ENCODE data around the gene GPALPP1.

- TF ChIP-seq, protein P1, sequence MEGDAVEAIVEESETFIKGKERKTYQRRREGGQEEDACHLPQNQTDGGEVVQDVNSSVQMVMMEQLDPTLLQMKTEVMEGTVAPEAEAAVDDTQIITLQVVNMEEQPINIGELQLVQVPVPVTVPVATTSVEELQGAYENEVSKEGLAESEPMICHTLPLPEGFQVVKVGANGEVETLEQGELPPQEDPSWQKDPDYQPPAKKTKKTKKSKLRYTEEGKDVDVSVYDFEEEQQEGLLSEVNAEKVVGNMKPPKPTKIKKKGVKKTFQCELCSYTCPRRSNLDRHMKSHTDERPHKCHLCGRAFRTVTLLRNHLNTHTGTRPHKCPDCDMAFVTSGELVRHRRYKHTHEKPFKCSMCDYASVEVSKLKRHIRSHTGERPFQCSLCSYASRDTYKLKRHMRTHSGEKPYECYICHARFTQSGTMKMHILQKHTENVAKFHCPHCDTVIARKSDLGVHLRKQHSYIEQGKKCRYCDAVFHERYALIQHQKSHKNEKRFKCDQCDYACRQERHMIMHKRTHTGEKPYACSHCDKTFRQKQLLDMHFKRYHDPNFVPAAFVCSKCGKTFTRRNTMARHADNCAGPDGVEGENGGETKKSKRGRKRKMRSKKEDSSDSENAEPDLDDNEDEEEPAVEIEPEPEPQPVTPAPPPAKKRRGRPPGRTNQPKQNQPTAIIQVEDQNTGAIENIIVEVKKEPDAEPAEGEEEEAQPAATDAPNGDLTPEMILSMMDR (IDR thresholded peaks at IDR 0.05; ENCODE audit: insufficient read depth, low read depth, low read length) = no peak
- TF ChIP-seq EZH2 (IDR thresholded peaks at IDR 0.05; ENCODE audit: insufficient read depth, low read length) = no peak
These were observed 31.9 kb downstream of the GPALPP1 start for GRCh38 chr13:45021250-45021649.
